PC-3 (cell line): Measurements from ENCODE around the gene ATP6V1G1.

Source experiments
- EZH2 ChIP-seq: fragments of 300-600 bp; sonication (generic); IDR thresholded peaks from one replicate; pipeline ENCODE4 v1.6.1; 2017; ENCODE audit warnings: antibody characterized with exemption, mild to moderate bottlenecking, low read length; ENCODE audit not compliant: unreplicated experiment
- TF ChIP-seq, protein P1 (sequence below): fragments of 300-600 bp; sonication (generic); conservative IDR thresholded peaks from 2 replicates; pipeline ENCODE4 v1.5.1; 2017; ENCODE audit warnings: antibody characterized with exemption, low read depth, mild to moderate bottlenecking, low read length

DNA sequence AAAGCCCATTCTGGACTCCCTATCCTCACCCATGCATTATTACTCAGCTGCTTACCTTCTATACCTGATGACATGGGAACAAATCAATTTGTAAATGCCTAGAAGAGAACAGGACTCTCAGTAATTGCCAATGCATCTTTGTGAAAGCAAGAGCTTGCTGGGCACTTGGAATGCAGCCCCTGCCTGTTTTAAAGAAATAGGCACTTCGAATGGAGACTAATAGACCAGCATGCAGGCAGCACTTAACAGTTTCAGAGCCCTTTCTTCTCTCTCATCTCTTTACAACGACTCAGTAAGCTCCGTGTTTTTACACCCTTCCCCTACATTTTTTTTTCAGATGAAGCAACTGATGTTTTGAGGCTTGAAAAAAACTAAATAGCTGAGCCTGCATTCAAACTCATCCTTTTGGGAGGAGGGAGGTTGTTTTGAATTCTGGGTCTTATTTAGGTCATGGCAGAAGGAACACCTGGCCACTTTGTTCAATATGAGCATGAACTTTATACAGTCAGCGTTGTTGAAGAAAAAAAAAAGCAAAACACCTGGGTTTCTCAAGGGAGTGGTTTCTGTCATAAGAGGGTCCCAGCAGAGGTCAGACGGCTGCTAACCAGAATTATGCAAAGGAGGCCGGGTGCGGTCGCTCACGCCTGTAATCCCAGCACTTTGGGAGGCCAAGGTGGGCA, 47.7 kb upstream of the ATP6V1G1 start:
- no peak for TF ChIP-seq EZH2
- TF ChIP-seq, protein P1, sequence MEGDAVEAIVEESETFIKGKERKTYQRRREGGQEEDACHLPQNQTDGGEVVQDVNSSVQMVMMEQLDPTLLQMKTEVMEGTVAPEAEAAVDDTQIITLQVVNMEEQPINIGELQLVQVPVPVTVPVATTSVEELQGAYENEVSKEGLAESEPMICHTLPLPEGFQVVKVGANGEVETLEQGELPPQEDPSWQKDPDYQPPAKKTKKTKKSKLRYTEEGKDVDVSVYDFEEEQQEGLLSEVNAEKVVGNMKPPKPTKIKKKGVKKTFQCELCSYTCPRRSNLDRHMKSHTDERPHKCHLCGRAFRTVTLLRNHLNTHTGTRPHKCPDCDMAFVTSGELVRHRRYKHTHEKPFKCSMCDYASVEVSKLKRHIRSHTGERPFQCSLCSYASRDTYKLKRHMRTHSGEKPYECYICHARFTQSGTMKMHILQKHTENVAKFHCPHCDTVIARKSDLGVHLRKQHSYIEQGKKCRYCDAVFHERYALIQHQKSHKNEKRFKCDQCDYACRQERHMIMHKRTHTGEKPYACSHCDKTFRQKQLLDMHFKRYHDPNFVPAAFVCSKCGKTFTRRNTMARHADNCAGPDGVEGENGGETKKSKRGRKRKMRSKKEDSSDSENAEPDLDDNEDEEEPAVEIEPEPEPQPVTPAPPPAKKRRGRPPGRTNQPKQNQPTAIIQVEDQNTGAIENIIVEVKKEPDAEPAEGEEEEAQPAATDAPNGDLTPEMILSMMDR, result no peak
